ENCODE results near the gene IPP.

Gene IPP

GRCh38 chr1:45787905-45788304 lies 37.5 kb upstream of the IPP start:
- in situ Hi-C loops (cut with MboI; ENCODE audit: low pct_unique_long_range_greater_than_20kb, low sequenced_read_pairs, unreplicated experiment): no loop called here
- DNase-seq (ENCODE audit: low spot score): no peak
- TF ChIP-seq, protein P1, sequence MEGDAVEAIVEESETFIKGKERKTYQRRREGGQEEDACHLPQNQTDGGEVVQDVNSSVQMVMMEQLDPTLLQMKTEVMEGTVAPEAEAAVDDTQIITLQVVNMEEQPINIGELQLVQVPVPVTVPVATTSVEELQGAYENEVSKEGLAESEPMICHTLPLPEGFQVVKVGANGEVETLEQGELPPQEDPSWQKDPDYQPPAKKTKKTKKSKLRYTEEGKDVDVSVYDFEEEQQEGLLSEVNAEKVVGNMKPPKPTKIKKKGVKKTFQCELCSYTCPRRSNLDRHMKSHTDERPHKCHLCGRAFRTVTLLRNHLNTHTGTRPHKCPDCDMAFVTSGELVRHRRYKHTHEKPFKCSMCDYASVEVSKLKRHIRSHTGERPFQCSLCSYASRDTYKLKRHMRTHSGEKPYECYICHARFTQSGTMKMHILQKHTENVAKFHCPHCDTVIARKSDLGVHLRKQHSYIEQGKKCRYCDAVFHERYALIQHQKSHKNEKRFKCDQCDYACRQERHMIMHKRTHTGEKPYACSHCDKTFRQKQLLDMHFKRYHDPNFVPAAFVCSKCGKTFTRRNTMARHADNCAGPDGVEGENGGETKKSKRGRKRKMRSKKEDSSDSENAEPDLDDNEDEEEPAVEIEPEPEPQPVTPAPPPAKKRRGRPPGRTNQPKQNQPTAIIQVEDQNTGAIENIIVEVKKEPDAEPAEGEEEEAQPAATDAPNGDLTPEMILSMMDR (IDR thresholded peaks at IDR 0.05; ENCODE audit: extremely low read depth, insufficient read depth, missing control alignments): no peak

GRCh38 chr1:45785583-45785982 lies 35.1 kb upstream of the IPP start:
- no peak for DNase-seq (ENCODE audit: low spot score)
- in situ Hi-C loops (cut with MboI; ENCODE audit: low pct_unique_long_range_greater_than_20kb, low sequenced_read_pairs, unreplicated experiment): no loop called here
- TF ChIP-seq, protein P1 (IDR thresholded peaks at IDR 0.05; ENCODE audit: extremely low read depth, insufficient read depth, missing control alignments): no peak

DNA sequence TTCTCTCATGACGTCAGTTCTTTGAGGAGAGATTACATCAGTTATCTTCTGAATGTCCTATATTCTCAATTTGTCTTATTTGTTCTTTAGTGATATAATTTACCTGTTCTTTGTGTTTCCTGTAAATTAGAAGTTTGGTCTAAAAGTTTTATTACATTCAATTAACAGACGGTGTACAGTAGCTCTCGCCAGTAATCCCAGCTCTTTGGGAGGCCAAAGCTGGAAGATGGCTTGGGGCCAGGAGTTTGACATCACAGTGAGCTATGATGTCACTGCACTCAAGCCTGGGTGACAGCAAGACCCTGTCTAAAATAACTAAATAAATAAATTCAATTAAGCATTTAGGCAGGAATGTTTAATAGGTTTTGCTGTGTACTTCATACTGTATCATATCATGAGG lies 25.3 kb upstream of the IPP start:
- no peak for DNase-seq (ENCODE audit: low spot score)
- TF ChIP-seq, protein P1 (IDR thresholded peaks at IDR 0.05; ENCODE audit: extremely low read depth, insufficient read depth, missing control alignments): no peak
- in situ Hi-C loops (cut with MboI; ENCODE audit: low pct_unique_long_range_greater_than_20kb, low sequenced_read_pairs, unreplicated experiment): no loop called here

GRCh38 chr1:45772971-45773370 lies 22.5 kb upstream of the IPP start:
- peak; percentile 23 for DNase-seq (ENCODE audit: low spot score)
- TF ChIP-seq, protein P1 (IDR thresholded peaks at IDR 0.05; ENCODE audit: extremely low read depth, insufficient read depth, missing control alignments): no peak
- in situ Hi-C loops (cut with MboI; ENCODE audit: low pct_unique_long_range_greater_than_20kb, low sequenced_read_pairs, unreplicated experiment): no loop called here

DNA sequence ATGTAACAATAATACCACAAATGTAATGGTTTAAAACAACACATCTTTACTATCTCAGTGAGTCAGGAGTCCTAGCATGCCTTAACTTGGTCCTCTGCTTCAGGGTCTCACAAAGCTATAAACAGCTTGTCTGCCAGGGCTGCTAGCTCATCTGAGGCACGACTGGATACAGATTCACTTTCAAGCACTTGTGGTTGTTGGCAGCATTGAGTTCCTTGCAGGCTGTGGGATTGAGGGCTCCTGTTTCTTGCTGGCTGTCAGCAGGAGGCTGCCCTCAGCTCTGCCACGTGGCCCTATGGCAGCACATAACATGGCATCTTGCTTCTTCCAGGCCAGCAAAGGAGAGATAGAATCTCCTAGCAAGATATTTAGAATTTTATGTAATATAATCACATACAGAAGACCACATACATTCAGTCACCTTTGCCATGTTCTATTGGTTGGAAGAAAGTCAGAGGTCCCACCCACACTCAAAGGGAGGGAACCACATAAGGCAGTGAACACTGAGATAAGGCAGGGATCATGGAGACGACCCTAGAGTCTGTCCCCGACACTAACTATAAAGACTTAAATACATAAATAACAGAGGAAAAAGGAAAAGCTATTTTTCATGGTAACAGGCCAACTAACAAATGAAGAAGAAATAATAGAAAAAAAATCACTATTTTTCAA lies 18.9 kb upstream of the IPP start:
- TF ChIP-seq, protein P1 (IDR thresholded peaks at IDR 0.05; ENCODE audit: extremely low read depth, insufficient read depth, missing control alignments): no peak
- in situ Hi-C loops (cut with MboI; ENCODE audit: low pct_unique_long_range_greater_than_20kb, low sequenced_read_pairs, unreplicated experiment): no loop called here
- DNase-seq (ENCODE audit: low spot score): no peak

DNA sequence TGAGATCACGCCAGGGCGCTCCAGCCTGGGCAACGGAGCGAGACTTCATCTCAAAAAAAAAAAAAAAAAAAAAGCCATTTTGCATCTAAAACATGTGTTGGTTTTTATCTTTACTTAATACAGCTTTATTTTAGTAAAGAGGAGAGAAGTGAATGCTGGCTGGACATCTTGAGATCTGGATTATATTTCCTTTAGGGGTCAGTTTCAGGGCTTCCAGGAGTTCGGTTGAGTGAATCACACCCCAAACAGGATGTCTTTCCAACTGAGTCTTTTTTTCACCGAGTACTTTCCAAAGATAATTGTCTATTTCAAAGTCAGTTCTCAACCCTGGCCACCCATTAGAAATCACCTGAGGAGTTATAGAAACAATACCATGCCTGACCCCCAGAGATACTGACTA lies 16.6 kb upstream of the IPP start:
- TF ChIP-seq, protein P1 (IDR thresholded peaks at IDR 0.05; ENCODE audit: extremely low read depth, insufficient read depth, missing control alignments): no peak

More for the DNA sequence above, 16.6 kb upstream of the IPP start:
- DNase-seq (ENCODE audit: low spot score): no peak
- in situ Hi-C loops (cut with MboI; ENCODE audit: low pct_unique_long_range_greater_than_20kb, low sequenced_read_pairs, unreplicated experiment): no loop called here
